ENCODE results near the gene LRRC53.

The LRRC53 gene

GRCh38 chr1:74502432-74502831 lies 10.0 kb downstream of the LRRC53 start:
- no peak for DNase-seq

GRCh38 chr1:74498901-74499300 lies 13.5 kb downstream of the LRRC53 start:
- no peak for DNase-seq

- no peak for DNase-seq
Observed at GRCh38 chr1:74496669-74497068, 15.7 kb downstream of the LRRC53 start.

GRCh38 chr1:74486036-74486435 lies 26.4 kb downstream of the LRRC53 start:
- no peak for DNase-seq

- DNase-seq = peak; percentile 82
Observed at GRCh38 chr1:74485622-74486021, 26.8 kb downstream of the LRRC53 start.

GRCh38 chr1:74481607-74482006 lies 30.8 kb downstream of the LRRC53 start:
- DNase-seq = no peak

GRCh38 chr1:74480068-74480467 lies 32.3 kb downstream of the LRRC53 start:
- DNase-seq = no peak

- no peak for DNase-seq
Observed at GRCh38 chr1:74478979-74479378, 33.4 kb downstream of the LRRC53 start.

GRCh38 chr1:74474585-74474984 lies 37.8 kb downstream of the LRRC53 start:
- no peak for DNase-seq

- no peak for DNase-seq
Observed at GRCh38 chr1:74471470-74471869, 40.9 kb downstream of the LRRC53 start.

- no peak for DNase-seq
Observed at GRCh38 chr1:74470936-74471335, 41.5 kb downstream of the LRRC53 start.

GRCh38 chr1:74470251-74470650 lies 42.2 kb downstream of the LRRC53 start:
- DNase-seq = no peak

- DNase-seq = peak; percentile 62
Observed at GRCh38 chr1:74468982-74469603, 43.3 kb downstream of the LRRC53 start.

GRCh38 chr1:74467786-74468377 lies 44.5 kb downstream of the LRRC53 start:
- DNase-seq = no peak

GRCh38 chr1:74465193-74465681 lies 47.2 kb downstream of the LRRC53 start:
- no peak for DNase-seq

GRCh38 chr1:74464037-74464436 lies 48.4 kb downstream of the LRRC53 start:
- no peak for DNase-seq

- DNase-seq = no peak
Observed at GRCh38 chr1:74463333-74463988, 49.0 kb downstream of the LRRC53 start.

- no peak for DNase-seq
Observed at GRCh38 chr1:74457253-74457652, 55.2 kb downstream of the LRRC53 start.

GRCh38 chr1:74455390-74455789 lies 57.0 kb downstream of the LRRC53 start:
- DNase-seq = no peak

GRCh38 chr1:74453277-74453676 lies 59.1 kb downstream of the LRRC53 start:
- DNase-seq = no peak

GRCh38 chr1:74452035-74452434 lies 60.4 kb downstream of the LRRC53 start:
- DNase-seq = no peak

- no peak for DNase-seq
Observed at GRCh38 chr1:74437035-74437434, 75.4 kb downstream of the LRRC53 start.

- no peak for DNase-seq
Observed at GRCh38 chr1:74436078-74436477, 76.3 kb downstream of the LRRC53 start.

GRCh38 chr1:74434321-74434720 lies 78.1 kb downstream of the LRRC53 start:
- no peak for DNase-seq

All from NCI-H1694 (cell line).